ENCODE results near the gene OOSP4A.

GRCh38 chr11:59990421-59990820, 26.6 kb downstream of the OOSP4A start:
- no peak for TF ChIP-seq CTCF (tag by site-specific recombination; IDR thresholded peaks at IDR 0.05)
- TF ChIP-seq ZNF544 (tag by site-specific recombination; IDR thresholded peaks at IDR 0.05): no peak
- TF ChIP-seq PATZ1 (tag by site-specific recombination; IDR thresholded peaks at IDR 0.05): no peak
- TF ChIP-seq HOXA7 (CRISPR knock-in tag; IDR thresholded peaks at IDR 0.05; ENCODE audit: borderline replicate concordance): no peak
- TF ChIP-seq GFI1B (tag by site-specific recombination; IDR thresholded peaks at IDR 0.05): no peak
- no peak for TF ChIP-seq ZNF416 (tag by site-specific recombination; IDR thresholded peaks at IDR 0.05)

Data from HEK293 (cell line).